GM18499 (cell line): Measurements from ENCODE around the gene TINAGL1.

Source experiments
- ATAC-seq: cut with Tn5 transposase; IDR thresholded peaks from one replicate; pipeline ENCODE4 v1.9.1; 2021; ENCODE audit warnings: moderate number of reproducible peaks; ENCODE audit not compliant: insufficient read depth, unreplicated experiment

TINAGL1 gene

GRCh38 chr1:31567956-31568570, 8.3 kb upstream of the TINAGL1 start:
- no peak for ATAC-seq

- ATAC-seq = no peak
Observed at GRCh38 chr1:31568895-31569595, 7.3 kb upstream of the TINAGL1 start.

GRCh38 chr1:31569596-31570173, 6.6 kb upstream of the TINAGL1 start:
- no peak for ATAC-seq

GRCh38 chr1:31570228-31570627, 6.1 kb upstream of the TINAGL1 start:
- no peak for ATAC-seq

GRCh38 chr1:31570906-31571305, 5.4 kb upstream of the TINAGL1 start:
- no peak for ATAC-seq

GRCh38 chr1:31571340-31572295, 4.7 kb upstream of the TINAGL1 start:
- ATAC-seq = no peak

- ATAC-seq = no peak
Observed at GRCh38 chr1:31572323-31573104, 3.8 kb upstream of the TINAGL1 start.

- ATAC-seq = no peak
Observed at GRCh38 chr1:31573261-31573660, 3.1 kb upstream of the TINAGL1 start.

- no peak for ATAC-seq
Observed at GRCh38 chr1:31574749-31575368, 1.5 kb upstream of the TINAGL1 start.

GRCh38 chr1:31575369-31576140, 760 bp upstream of the TINAGL1 start:
- ATAC-seq = no peak

- ATAC-seq = no peak
Observed at GRCh38 chr1:31576743-31577455, 584 bp downstream of the TINAGL1 start.

- ATAC-seq = no peak
Observed at GRCh38 chr1:31577515-31578192, 1.3 kb downstream of the TINAGL1 start.

GRCh38 chr1:31579374-31579773, 3.1 kb downstream of the TINAGL1 start:
- no peak for ATAC-seq

GRCh38 chr1:31580513-31580870, 4.2 kb downstream of the TINAGL1 start:
- no peak for ATAC-seq

- ATAC-seq = no peak
Observed at GRCh38 chr1:31580891-31581603, 4.7 kb downstream of the TINAGL1 start.

- ATAC-seq = no peak
Observed at GRCh38 chr1:31581821-31582810, 5.8 kb downstream of the TINAGL1 start.
